ENCODE measurements around the gene NHLRC1.

DNA sequence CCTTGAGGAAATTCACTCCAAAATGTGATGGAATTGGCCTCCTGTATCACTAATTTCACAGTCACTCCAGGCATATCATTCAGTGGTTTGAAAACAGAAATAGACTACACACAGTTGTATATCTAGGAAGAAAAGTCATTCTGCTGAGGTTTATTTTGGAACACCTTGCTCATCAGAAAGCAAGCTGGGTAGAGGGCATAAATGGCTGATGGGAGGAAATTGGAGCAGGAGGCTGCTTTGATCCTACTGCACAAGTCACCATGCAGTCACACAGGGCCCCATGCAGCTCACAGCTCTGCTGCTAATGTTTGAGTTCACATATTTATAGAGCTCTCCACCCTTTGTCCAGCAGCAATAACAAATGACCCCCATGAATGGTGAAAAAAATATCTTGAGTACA lies 12.3 kb downstream of the NHLRC1 start:
- TF ChIP-seq POLR2A (IDR thresholded peaks at IDR 0.05; ENCODE audit: low read length): no peak
- TF ChIP-seq GATA1 (IDR thresholded peaks at IDR 0.05; ENCODE audit: low read depth, low read length): no peak
